ENCODE measurements around the gene GLP1R. TPM values are rescaled to one million over a fixed set of nuclear protein-coding genes. Genes with fewer than 3 reads are reported as not detected.

GLP1R gene
- total RNA-seq, 1 experiment from 2014 or later = 0.85 TPM

DNA sequence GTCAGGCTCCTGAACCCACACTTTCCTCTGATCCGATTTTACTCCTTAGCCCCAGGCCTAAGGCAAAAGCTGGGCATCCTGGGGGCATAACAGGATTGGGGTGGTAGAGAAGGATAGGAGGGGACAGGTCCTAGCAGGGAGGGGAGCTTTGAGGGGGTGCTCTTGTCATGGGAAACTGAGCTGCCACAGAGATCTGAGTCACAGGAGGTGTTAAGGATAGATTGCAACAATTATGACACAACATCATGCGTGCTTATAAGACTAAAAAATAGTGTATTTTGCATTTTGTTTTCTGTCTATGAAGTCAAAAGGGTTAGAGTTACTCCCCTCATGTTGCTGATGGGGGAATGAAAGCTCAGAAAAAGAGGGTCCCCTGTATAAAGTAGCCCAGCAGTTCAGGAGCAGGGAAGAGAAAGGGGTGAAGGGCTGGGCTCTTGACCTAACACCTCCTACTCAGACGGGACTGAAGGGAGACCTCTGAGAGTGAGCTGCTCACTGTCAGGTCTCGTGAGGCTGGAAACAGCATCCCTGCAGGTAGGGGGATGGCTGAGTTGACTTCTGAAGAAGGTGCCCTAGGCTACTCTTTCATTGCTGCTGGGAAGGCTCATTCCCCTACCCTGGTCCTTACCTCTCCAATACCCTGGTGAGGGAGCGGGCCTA lies 2.0 kb downstream of the GLP1R start:
- peaks cover 22 to 30% of the 10 kb centered on the region in 2 experiments for H3K4me1 Mint-ChIP-seq
- Histone ChIP-seq H3K4ac (ENCODE audit: low read depth, low read length) (no peak overlapping the region), H4K91ac (ENCODE audit: insufficient read length, low read depth, low read length) (no peak overlapping the region), H2BK5ac (ENCODE audit: insufficient read length, low read length) (no peak overlapping the region), H3K9ac (ENCODE audit: extremely low read depth, insufficient read length, low read length) (no peak overlapping the region), H4K20me1 (ENCODE audit: control insufficient read depth, insufficient read depth, insufficient read length) (no peaks in the 10 kb centered on the region), H3K23me2 (ENCODE audit: insufficient read length, low read depth, low read length, poor library complexity, severe bottlenecking) (peaks cover 11% of the 10 kb centered on the region), H3K79me2 (ENCODE audit: insufficient read depth, low read length) (no peaks in the 10 kb centered on the region), H2BK120ac (ENCODE audit: low read depth, low read length, poor library complexity, severe bottlenecking) (no peak overlapping the region), H3K4me2 (ENCODE audit: insufficient read depth, insufficient read length, low read length) (no peak overlapping the region), H2AK5ac (ENCODE audit: insufficient read length, low read length) (no peak overlapping the region), H3K27me3 (ENCODE audit: insufficient read depth, low read length) (peaks cover 21% of the 10 kb centered on the region; the same call in 1 of the 2 replicates), H2BK12ac (ENCODE audit: insufficient read length, low read depth, low read length) (no peak overlapping the region), H3T11ph (ENCODE audit: low read length) (no peak overlapping the region), H3K4me1 (ENCODE audit: insufficient read depth, low read length) (peaks cover 3% of the 10 kb centered on the region; the same call in 1 of the 2 replicates), H3K56ac (ENCODE audit: insufficient read length, low read depth, low read length) (no peak overlapping the region), H3K79me1 (ENCODE audit: insufficient read depth, low read depth, low read length, poor library complexity, severe bottlenecking) (no peaks in the 10 kb centered on the region), H3K9me3 (ENCODE audit: control insufficient read depth, low read depth, low read length) (no peaks in the 10 kb centered on the region), H4K5ac (ENCODE audit: insufficient read length, low read depth, low read length) (no peak overlapping the region), H2AFZ (ENCODE audit: low read length) (no peak overlapping the region), H2BK15ac (ENCODE audit: low read depth, low read length) (no peak overlapping the region), H3K18ac (ENCODE audit: insufficient read length, low read depth, low read length) (no peak overlapping the region), H3K14ac (ENCODE audit: insufficient read depth, low read length) (no peak overlapping the region), H3K27ac (ENCODE audit: insufficient read length, low read depth, low read length) (no peak overlapping the region), H2BK20ac (ENCODE audit: low read depth, low read length, poor library complexity, severe bottlenecking) (no peak overlapping the region), H3K23ac (ENCODE audit: insufficient read length, low read depth, low read length) (no peak overlapping the region), H4K8ac (replicated peaks; ENCODE audit: insufficient read length, low read depth, low read length) (no peak overlapping the region)
- H3K36me3 Mint-ChIP-seq (ENCODE audit: insufficient read depth in 1 of 3, low read depth in 3 of 3) = no peaks in the 10 kb centered on the region
- TF ChIP-seq, protein P1, sequence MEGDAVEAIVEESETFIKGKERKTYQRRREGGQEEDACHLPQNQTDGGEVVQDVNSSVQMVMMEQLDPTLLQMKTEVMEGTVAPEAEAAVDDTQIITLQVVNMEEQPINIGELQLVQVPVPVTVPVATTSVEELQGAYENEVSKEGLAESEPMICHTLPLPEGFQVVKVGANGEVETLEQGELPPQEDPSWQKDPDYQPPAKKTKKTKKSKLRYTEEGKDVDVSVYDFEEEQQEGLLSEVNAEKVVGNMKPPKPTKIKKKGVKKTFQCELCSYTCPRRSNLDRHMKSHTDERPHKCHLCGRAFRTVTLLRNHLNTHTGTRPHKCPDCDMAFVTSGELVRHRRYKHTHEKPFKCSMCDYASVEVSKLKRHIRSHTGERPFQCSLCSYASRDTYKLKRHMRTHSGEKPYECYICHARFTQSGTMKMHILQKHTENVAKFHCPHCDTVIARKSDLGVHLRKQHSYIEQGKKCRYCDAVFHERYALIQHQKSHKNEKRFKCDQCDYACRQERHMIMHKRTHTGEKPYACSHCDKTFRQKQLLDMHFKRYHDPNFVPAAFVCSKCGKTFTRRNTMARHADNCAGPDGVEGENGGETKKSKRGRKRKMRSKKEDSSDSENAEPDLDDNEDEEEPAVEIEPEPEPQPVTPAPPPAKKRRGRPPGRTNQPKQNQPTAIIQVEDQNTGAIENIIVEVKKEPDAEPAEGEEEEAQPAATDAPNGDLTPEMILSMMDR (conservative IDR thresholded peaks at IDR 0.05) = no peak
- no peak for DNase-seq
- 0 out of 7 replicates have a peak overlapping the region, but pooled peaks of 1 of the 3 experiments have one; percentile 50 for H3K27ac Mint-ChIP-seq
- H3K9me3 Mint-ChIP-seq = no peaks in the 10 kb centered on the region
- peaks cover 70% of the 10 kb centered on the region for H3K27me3 Mint-ChIP-seq (ENCODE audit: low read depth)
- no CpG with 5 or more reads among the region's 5 CpGs for WGBS (ENCODE audit: extremely low coverage, insufficient read length, low lambda C conversion rate)
- no peak overlapping the region; a peak in 1 of 5 replicates for H3K4me3 Mint-ChIP-seq
